Liver (tissue), 3 donors: Measurements from ENCODE around the gene SLC9C1.

ENCODE experiments used
- FOXA1 ChIP-seq: IDR thresholded peaks from 2 replicates; pipeline ENCODE4 v1.6.1; 2016; ENCODE audit warnings: antibody characterized with exemption
- GABPA ChIP-seq, 2 donors: IDR thresholded peaks in 1 of 2; conservative IDR thresholded peaks in 1 of 2; 2 replicates each; pipeline ENCODE4 v1.6.1; 2016; ENCODE audit warnings: antibody characterized with exemption in 2 of 2, mild to moderate bottlenecking in 1 of 2, moderate library complexity in 1 of 2
- JUND ChIP-seq, 2 donors: IDR thresholded peaks; 2 replicates each; pipeline ENCODE4 v1.6.1; 2016; ENCODE audit warnings: antibody characterized with exemption in 2 of 2
- RAD21 ChIP-seq, 2 donors: IDR thresholded peaks; 2 replicates each; pipeline ENCODE4 v1.6.1; 2016; ENCODE audit warnings: antibody characterized with exemption in 2 of 2, mild to moderate bottlenecking in 2 of 2
- REST ChIP-seq: IDR thresholded peaks from 2 replicates; pipeline ENCODE4 v1.6.1; 2016; ENCODE audit warnings: antibody characterized with exemption, mild to moderate bottlenecking
- SP1 ChIP-seq: IDR thresholded peaks from 2 replicates; pipeline ENCODE4 v1.6.1; 2018; ENCODE audit warnings: antibody characterized with exemption, mild to moderate bottlenecking
- TAF1 ChIP-seq: conservative IDR thresholded peaks from 2 replicates; pipeline ENCODE4 v1.6.1; 2016; ENCODE audit warnings: antibody characterized with exemption, mild to moderate bottlenecking
- YY1 ChIP-seq: IDR thresholded peaks from 2 replicates; pipeline ENCODE4 v1.6.1; 2016; ENCODE audit warnings: antibody characterized with exemption, mild to moderate bottlenecking
- TF ChIP-seq, protein P1 (sequence below): fragments of 150-350 bp; IDR thresholded peaks from 2 replicates; pipeline ENCODE4 v1.5.1; 2017; ENCODE audit warnings: improper control_type of control experiment, low read depth, low read length; ENCODE audit not compliant: missing input control
- donor health status: healthy.
- donor health status: healthy.

DNA sequence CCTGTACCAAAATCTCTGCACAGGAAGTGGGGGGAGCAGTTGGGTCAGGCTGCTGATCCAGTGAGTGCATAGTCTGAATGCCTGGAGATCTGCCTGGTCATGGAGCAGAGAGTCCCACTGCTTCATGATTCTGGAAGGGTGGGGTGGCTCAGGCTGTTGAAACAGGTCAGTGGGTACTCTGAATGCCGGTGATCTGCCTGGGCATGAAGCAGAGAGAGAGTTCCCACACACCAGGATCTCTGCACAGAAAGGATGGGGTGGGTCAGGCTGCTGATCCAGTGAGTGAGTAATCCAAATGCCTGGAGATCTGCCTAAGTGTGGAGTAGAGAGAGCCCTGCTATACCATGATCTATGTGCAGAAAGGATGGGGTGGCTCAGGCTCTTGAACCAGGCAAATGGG, 144.9 kb downstream of the SLC9C1 start:
- TF ChIP-seq REST, result no peak
- TF ChIP-seq, protein P1, sequence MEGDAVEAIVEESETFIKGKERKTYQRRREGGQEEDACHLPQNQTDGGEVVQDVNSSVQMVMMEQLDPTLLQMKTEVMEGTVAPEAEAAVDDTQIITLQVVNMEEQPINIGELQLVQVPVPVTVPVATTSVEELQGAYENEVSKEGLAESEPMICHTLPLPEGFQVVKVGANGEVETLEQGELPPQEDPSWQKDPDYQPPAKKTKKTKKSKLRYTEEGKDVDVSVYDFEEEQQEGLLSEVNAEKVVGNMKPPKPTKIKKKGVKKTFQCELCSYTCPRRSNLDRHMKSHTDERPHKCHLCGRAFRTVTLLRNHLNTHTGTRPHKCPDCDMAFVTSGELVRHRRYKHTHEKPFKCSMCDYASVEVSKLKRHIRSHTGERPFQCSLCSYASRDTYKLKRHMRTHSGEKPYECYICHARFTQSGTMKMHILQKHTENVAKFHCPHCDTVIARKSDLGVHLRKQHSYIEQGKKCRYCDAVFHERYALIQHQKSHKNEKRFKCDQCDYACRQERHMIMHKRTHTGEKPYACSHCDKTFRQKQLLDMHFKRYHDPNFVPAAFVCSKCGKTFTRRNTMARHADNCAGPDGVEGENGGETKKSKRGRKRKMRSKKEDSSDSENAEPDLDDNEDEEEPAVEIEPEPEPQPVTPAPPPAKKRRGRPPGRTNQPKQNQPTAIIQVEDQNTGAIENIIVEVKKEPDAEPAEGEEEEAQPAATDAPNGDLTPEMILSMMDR, result no peak
- TF ChIP-seq RAD21 (IDR thresholded peaks at IDR 0.05), result no peak
- TF ChIP-seq SP1, result no peak
- TF ChIP-seq JUND (IDR thresholded peaks at IDR 0.05), result no peak
- no peak for TF ChIP-seq GABPA (IDR thresholded peaks at IDR 0.05 in 1 of 2, conservative IDR thresholded peaks at IDR 0.05 in 1 of 2)
- no peak for TF ChIP-seq TAF1
- no peak for TF ChIP-seq FOXA1
- TF ChIP-seq YY1, result no peak
